ENCODE data around the gene ZNF106. TPM values are rescaled to one million over a fixed set of nuclear protein-coding genes. Genes with fewer than 3 reads are reported as not detected.

ZNF106 gene
- total RNA-seq, 1 donor from 2014 or later, result 328 TPM

DNA sequence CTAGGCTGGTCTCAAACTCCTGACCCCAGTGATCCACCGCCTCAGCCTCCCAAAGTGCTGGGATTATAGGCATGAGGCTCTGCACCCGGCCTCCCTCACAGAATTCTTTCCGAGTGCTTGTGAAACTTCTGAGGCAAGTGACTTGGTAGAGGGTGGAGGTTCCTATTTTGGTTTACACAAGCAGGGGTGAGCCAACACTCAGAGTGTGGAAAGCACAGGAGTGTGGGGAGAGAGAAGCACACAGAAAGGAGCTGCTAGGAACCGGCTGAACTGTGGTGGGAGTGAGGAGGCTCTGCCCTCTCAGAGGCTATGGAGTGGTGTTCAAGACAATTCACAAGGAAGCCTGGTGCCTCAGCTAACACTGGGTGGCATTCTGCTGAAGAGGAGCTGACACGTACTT lies 123.9 kb downstream of the ZNF106 start:
- no peak for DNase-seq

GRCh38 chr15:42365921-42366550 lies 124.9 kb downstream of the ZNF106 start:
- DNase-seq, result no peak

GRCh38 chr15:42364529-42364928 lies 126.4 kb downstream of the ZNF106 start:
- DNase-seq, result peak; percentile 60

DNA sequence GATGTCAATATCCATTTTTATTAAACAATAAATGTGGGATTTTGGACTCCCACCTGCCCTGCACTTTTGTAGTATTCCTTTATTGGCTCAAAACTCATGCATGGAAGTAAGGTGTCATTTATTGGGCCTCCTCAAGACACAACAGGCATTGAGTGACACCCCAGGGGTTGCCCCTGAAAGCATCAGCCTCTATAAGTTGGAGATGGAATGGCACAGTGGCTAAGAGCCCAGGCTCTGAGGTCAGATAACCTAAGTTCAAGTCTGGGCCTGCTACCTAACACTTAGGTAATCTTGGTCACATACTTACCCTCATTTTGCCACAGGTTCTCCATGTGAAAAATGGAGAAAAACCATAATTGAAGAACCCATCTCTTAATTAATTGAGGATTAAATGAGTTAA lies 127.0 kb downstream of the ZNF106 start:
- no peak for DNase-seq

GRCh38 chr15:42363487-42363886 lies 127.5 kb downstream of the ZNF106 start:
- no peak for DNase-seq

Small RNA genes within 50 kb of the gene (small RNA-seq; reads per million reads assigned to genes)
- not detected for gene RNU6-188P (ENCODE audit: low replicate concordance)

Other genes with a start within 250 kb of the ZNF106 start
- gene GANC, start 217.9 kb downstream of the ZNF106 start, total RNA-seq, result 23.8 TPM
- 79.1 TPM for gene TMEM87A, start 217.7 kb downstream of the ZNF106 start, total RNA-seq
- 336 TPM for gene CAPN3, start 131.6 kb downstream of the ZNF106 start, total RNA-seq
- gene SNAP23, start 4.5 kb upstream of the ZNF106 start, total RNA-seq, result 69.4 TPM
- 29.1 TPM for gene LRRC57, start 57.7 kb upstream of the ZNF106 start, total RNA-seq
- gene HAUS2, start 57.7 kb upstream of the ZNF106 start, total RNA-seq, result 46.2 TPM
- 31.1 TPM for gene STARD9, start 84.5 kb upstream of the ZNF106 start, total RNA-seq
- gene CDAN1, start 246.0 kb upstream of the ZNF106 start, total RNA-seq, result 11.0 TPM